CD4-positive, alpha-beta T cell treated with Interleukin-12 subunit alpha and Interleukin-12 subunit beta, for 1 hour (primary cell): ENCODE results near the gene PIMREG.

Experiments
- DNase-seq: peaks from one replicate; pipeline ENCODE4 v3.0.0-alpha.2; 2020

The PIMREG gene

GRCh38 chr17:6462692-6463091 lies 18.4 kb downstream of the PIMREG start:
- DNase-seq: no peak

- no peak for DNase-seq
Measured at GRCh38 chr17:6463616-6464445, 19.6 kb downstream of the PIMREG start.

- no peak for DNase-seq
Measured at GRCh38 chr17:6464446-6465041, 20.3 kb downstream of the PIMREG start.

GRCh38 chr17:6465206-6466003 lies 21.1 kb downstream of the PIMREG start:
- no peak for DNase-seq

GRCh38 chr17:6467567-6467966 lies 23.3 kb downstream of the PIMREG start:
- DNase-seq: no peak

- DNase-seq: no peak
Measured at GRCh38 chr17:6468051-6468790, 24.0 kb downstream of the PIMREG start.

GRCh38 chr17:6470146-6470718 lies 26.0 kb downstream of the PIMREG start:
- no peak for DNase-seq

- no peak for DNase-seq
Measured at GRCh38 chr17:6470751-6471521, 26.7 kb downstream of the PIMREG start.

GRCh38 chr17:6471531-6472465 lies 27.5 kb downstream of the PIMREG start:
- no peak for DNase-seq

- no peak for DNase-seq
Measured at GRCh38 chr17:6472517-6472916, 28.3 kb downstream of the PIMREG start.

GRCh38 chr17:6473128-6473767 lies 29.0 kb downstream of the PIMREG start:
- DNase-seq: peak; percentile 64

GRCh38 chr17:6474376-6474775 lies 30.1 kb downstream of the PIMREG start:
- no peak for DNase-seq

- no peak for DNase-seq
Measured at GRCh38 chr17:6474906-6475305, 30.7 kb downstream of the PIMREG start.

GRCh38 chr17:6475411-6475810 lies 31.2 kb downstream of the PIMREG start:
- no peak for DNase-seq

- no peak for DNase-seq
Measured at GRCh38 chr17:6476076-6476809, 32.0 kb downstream of the PIMREG start.

- DNase-seq: no peak
Measured at GRCh38 chr17:6476810-6477179, 32.5 kb downstream of the PIMREG start.

GRCh38 chr17:6477831-6478383 lies 33.7 kb downstream of the PIMREG start:
- no peak for DNase-seq

- DNase-seq: no peak
Measured at GRCh38 chr17:6478486-6478885, 34.2 kb downstream of the PIMREG start.
